GM12891 (cell line): ENCODE measurements around the gene SECTM1.

ENCODE experiments used
- PAX5 ChIP-seq: IDR thresholded peaks from 2 replicates; pipeline ENCODE4 v1.6.1; 2011; ENCODE audit warnings: low read length, moderate library complexity, mild to moderate bottlenecking; ENCODE audit not compliant: insufficient read depth, severe bottlenecking
- POLR2A ChIP-seq: IDR thresholded peaks from 2 replicates; pipeline ENCODE4 v1.6.1; 2011; ENCODE audit warnings: low read depth, low read length, control low read depth
- POLR2AphosphoS5 ChIP-seq: IDR thresholded peaks from 2 replicates; pipeline ENCODE4 v1.6.1; 2011; ENCODE audit warnings: low read depth, low read length, control low read depth
- TAF1 ChIP-seq: IDR thresholded peaks from 2 replicates; pipeline ENCODE4 v1.6.1; 2011; ENCODE audit warnings: low read depth, low read length, control low read depth

DNA sequence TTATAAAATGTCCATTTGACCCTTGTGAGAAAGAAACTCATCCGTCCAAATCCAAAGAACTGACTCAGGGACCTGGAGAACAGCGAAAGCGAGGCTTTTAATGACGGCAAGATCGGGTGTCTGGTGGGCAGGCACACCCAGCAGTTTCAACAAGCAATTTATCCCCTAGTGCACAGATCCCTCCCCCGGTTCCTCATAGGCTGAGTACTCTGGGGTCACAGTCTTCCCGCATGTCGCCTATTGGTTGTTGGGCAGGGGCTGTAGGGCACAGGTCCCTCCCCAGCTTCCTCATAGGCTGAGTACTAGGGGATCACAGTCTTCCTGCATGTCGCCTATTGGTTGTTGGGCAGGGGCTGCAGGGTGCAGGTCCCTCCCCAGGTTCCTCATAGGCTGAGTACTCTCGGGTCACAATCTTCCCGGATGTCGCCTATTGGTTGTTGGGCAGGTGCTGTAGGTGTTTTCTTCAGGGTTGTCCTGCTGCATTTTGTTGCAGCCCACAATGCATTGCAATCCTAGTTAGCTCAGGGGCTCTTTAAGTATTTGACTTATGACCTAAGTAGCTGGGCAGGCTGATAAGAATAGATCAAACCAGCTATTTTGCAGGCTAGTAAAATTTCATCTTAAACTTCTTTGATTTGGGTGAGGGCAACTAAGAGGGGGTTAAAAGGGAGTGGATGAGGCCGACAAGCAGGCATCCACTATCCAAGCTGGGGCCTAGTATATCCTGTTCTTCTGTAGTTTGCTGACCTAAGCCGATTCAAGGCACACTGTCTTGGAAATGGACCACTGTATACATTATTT lies 34.4 kb upstream of the SECTM1 start:
- TF ChIP-seq TAF1 = no peak
- TF ChIP-seq POLR2A = no peak
- TF ChIP-seq POLR2AphosphoS5 = no peak
- no peak for TF ChIP-seq PAX5
